Stimulated activated CD4-positive, alpha-beta T cell treated with anti-CD3 and anti-CD28 coated beads, Interleukin-15, amount 100 ng/mL, for 24 hours (primary cell): ENCODE data around the gene SPTBN1.

Experiments used
- DNase-seq: peaks from one replicate; pipeline ENCODE4 v3.0.0-alpha.2; 2020

Gene SPTBN1

DNA sequence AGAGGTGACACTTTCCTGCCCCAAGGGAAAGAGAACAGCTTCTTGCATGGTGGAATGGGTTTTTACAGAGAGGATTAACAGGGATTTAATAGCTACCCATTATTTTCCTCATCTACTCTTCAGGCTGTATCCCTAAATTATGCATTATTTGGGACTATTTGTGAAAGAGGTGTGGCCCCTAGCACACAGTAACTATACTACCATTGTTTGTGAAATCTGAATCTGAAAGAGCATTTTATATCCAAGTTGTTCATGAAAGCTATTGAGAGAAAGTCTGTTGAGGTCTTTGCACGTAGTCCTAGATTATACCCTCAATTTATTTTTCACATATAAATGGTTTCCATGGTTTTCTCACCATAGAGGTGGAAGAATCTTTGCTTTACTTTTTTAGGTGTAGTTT is 78.1 kb downstream of the SPTBN1 start:
- DNase-seq = no peak

DNA sequence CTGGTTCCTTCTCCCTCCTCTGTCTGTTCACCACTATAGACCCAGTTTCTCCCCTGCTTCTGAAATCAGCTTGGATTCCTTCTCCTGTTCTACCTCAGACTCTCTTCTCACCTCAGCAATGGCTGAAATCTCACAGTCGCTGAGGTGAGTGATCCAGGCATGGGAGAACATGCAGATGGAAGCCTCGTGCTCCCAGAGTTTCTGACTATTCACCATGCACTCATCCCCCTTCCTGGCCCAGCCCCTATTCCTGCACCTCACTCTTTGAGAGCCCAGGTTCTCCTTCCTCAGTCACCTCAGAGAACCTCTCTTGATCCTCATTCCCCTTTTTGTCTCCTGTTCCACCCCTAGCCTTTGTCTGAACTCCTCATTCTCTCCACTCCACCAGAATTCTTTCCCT is 78.5 kb downstream of the SPTBN1 start:
- no peak for DNase-seq

DNA sequence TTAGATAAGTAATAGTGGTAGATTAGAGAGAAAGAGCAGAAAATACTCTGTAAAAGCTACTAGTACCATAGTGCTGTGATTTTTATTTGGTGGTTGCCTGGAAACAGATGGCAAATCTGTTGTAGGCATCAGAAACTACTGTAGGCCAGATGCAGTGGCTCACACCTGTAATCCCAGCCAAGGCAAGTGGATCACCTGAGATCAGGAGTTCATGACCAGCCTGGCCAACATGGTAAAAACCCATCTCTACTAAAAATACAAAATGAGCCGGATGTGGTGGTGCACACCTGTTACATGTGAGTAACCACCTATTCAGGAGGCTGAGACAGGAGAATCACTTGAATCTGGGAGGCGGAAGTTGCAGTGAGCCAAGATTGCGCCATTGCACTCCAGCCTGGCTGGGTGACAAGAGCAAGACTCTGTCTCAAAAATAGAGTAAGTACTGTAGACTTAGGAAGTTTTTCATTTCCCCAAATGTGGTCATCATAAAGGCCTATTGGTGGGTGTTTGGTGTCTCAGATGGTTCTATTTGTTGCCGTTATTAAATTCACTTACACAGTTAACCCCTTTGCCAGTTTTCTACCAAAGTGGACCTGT is 79.6 kb downstream of the SPTBN1 start:
- DNase-seq = no peak

DNA sequence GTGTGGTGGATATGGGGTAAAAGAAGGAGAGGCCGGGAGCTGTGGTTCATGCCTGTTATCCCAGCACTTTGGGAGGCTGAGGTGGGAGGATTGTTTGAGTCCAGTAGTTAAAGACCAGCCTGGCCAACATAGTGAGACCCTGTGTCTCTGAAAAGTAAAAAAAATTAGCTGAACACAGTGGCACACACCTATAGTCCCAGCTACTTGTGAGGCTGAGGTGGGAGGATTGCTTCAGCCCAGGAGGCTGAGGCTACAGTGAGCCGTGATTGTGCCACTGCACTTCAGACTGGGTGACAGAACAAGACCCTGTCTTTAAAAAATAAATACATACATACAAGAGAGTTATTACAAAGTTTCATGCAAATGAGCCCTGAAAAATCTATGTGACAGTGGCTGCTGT is 80.6 kb downstream of the SPTBN1 start:
- DNase-seq = no peak

DNA sequence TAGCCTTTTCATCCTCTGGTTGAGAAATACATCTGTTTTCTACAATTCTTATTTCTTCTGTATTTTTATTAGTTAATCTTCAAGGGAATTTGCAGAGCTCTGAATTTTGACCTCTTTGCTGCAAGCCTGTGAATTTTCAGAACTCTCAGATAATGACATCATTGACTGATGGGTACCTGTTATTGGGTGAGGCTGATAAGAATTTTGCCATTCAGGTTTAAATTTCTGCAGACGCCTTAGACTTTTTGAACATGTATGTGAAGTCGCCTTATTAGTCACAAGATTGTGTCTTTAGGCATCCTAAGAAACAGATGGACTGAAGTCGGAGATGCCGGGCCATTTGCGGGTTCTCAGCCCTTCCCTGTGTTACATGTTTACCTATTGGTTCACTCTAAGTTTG is 82.4 kb downstream of the SPTBN1 start:
- no peak for DNase-seq

DNA sequence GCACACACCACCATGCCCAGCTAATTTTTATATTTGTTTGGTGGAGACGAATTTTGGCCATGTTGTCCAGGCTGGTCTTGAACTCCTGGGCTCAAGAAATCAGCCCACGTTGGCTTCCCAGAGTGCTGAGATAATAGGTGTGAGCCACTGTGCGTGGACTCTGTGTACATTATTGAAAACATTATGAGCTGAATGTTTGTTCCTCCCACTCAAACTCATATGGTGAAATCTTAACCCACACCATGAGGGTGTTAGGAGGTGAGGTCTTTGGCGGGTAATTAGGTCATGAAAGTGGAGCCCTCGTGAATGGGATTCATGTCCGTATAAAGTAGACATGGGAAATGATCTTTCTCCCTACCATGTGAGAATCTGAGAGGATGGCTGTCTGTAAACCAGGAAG is 83.6 kb downstream of the SPTBN1 start:
- DNase-seq = no peak

DNA sequence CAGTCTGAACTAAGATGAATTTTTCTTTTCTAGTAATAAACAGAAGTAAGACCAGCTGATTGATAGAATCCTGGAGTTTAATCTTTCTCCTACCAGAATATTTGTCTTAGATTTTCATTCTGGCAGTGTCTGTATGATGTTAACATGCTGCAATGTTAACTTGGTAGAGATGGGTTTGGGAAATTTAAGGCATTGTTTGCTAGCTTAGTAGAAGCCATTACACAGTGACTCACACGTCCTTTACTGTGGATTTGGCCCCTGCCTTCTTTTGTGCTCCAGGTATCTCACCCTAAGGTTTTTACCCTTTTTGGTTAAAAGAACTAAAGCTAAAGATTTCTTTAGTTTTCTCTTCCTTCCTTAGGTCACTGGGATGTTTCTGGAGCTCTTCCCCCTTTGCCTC is 84.1 kb downstream of the SPTBN1 start:
- no peak for DNase-seq

DNA sequence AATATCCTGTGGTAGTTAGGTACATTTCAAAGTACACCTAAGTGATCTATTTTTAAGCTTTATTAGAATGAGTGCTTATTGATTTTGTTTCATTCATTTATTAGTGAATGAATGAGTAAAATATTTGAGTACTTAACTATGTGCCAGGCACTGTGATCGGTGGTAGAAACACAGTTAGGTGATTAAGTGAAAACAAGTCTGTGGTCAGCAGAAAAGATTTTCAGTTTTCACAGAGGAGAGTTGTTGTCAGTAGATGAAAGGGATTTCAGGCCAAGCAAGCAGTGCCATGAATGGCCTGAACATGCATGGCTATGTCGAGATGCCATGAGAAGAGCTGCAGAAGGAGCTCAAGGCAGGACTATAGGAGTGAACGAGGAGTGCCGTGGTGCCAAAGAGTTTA is 85.9 kb downstream of the SPTBN1 start:
- no peak for DNase-seq

DNA sequence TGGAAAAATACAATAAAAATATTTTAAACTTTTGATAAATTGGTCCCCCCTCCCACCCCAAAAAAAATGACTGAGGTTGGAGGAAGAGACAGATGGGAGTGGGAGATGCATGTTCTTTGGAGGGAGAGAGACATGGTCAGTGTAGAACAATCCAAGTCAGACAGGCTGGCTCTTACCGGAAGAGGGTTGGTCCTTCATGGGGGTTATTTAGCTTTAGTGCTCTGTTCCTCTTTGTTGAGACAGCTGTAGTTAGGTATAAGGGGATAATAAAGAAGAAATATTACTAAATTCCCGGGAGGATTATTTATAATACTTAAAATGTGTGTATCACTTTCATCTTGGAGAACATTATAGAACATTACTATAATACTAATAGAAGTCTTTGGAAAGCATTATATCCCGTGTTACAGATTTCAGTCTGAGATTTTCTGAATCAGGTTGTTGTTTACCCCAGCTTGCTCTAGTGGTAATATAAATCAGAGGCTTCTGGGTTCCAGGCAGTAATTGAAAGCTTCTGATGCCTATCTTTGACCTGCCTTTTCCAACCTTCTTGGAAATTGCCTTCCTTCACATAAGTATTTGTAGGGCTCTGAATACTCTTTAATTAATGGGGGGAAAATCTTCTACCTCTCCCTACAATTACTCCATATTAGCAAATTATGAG is 87.7 kb downstream of the SPTBN1 start:
- no peak for DNase-seq

DNA sequence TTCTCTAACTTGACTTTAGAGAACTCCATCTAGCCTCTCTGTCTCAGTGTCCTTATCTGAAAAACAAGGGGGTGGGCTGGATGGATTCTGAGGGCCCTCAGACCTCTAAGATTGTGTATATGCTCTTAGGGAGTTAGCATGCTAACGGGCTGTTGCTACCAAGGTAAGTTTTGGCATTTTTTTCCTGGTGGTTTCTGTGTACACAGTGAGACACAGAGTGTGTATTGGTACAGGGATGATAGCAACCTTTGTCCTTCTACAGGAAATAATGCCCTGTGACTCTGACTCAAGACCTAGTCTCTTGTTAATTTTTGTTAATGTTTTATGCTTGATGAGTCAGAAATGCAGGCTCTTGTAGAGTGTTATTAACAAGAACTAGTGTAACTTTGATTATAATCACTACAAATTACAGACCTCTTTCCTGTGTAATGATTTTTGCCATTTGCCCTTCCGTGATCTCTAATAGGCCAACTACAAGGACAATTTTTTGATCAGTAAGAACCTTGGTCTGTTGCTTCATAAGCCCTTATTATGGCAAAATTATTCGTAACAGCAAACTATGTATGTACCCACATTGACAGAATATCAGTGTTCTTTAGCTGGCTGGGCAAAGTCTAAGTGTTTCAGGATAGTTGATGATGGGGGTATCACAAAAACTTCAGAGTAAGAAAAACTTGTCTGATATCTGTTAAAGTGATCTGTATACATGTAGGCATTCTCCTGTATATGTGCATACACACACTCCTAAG is 89.7 kb downstream of the SPTBN1 start:
- no peak for DNase-seq

DNA sequence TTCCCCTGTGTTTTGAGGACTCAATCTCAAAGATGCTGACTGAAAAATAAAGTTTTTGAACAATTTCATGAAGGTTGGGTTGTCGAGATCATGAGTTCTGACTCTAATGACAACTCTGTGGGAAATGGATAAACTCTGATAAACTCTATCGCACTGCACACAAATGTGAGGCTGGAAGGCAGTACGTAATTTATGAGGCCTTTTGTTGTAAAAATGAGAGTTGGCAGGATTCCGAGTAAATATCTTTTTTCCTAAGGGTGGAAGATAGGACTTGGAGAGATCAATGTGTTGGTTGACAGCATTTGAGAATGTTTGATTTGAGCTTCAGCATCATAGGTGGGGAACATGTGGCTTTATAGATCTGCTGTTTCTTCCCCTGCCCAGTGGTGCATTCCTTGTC is 90.4 kb downstream of the SPTBN1 start:
- no peak for DNase-seq

DNA sequence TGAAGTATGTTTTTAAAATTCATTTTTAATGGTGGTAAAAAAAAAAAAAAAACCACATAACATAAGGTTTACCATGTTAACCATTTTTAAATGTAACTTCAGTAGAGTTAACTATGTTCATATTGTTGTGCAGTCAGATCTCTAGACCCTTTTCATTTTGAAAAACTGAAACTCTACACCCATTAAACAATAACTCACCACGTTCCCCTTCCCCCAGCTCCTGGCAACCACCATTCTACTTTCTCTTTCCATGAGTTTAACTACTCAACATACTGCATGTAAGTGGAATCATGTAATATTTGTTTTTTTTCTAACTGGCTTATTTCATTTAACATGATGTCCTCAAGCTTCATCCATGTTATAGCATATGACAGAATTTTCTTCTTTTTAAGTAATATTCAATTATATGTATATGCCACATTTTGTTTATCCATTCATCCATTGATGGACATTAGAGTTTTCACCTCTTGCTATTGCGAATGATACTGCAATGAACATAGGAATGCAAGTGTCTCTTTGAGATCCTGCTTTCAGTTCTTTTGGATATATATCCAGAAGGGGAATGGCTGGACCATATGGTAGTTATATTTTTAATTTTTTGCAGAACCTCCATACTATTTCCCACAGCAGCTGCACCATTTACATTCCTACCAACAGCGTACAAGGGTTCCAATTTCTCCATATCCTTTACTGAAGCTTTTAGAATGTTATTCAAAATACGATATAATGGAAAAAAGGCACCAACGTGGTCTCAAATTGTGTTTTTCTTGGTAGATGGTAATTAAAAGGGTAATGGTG is 91.0 kb downstream of the SPTBN1 start:
- DNase-seq = no peak

DNA sequence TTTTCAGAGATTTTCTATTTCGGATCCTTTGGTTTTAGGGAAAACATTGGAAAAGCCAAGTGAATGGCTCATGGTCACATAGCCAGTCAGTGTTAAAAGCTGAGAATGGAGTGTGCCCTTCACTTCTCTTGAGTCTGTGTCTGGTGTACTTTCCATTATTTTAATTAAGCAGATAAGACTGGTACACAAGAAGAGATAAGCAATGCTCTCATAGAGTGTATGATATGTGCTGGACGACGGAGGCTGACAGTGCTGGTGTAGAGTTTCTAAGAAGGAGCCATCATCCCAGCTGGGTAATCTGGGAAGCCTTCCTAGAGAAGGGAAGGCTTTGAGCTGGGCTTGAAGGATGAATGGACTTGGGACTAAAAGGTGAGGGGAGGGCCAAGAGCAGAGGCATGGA is 93.3 kb downstream of the SPTBN1 start:
- DNase-seq = no peak

DNA sequence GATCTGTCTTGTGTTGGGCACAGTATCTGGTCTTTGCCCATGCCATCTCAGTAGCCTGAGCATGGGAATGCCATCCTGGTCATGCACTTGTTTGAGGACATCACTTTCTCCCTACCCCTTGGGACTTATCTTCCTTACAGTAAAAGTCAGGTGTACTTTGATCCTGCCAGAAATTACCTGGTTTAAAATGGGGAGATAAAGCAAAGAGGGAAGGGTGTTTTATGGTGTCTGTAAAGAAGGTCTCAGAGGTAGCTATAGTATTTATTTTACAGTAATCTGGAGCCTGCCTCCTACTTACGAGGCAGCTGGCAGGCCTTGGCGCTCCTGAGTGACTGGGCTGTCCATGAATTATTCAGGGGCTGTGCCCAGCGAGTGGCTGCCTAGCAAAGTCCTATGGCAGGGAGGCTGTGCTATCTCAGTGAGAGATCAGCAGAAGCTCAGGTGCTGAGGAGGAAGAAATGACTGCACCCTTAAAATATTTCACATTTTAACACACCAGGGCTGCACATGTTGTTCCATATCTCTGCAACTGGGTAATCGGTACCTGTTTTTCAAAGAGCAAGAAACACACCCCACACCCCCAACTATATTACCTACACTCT is 93.9 kb downstream of the SPTBN1 start:
- DNase-seq = no peak

DNA sequence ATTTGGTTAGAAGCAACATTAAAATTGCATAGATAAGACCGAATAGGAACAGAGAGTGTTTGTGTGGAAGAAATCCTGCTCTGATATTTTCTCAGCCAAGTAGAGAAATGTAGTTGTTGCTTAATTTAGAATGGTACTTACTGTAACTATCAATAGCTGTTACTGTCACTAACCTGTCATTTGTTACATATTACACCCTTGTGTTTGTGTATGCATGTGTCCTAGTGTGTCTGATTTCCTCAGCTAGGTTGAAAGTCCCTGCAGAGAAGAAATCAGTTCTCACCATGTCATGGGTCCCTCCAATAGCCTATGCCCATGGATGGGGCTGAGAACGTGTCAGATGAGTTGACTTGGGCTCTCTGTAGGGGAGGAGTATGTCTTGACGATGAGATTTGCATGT is 94.4 kb downstream of the SPTBN1 start:
- DNase-seq = no peak

DNA sequence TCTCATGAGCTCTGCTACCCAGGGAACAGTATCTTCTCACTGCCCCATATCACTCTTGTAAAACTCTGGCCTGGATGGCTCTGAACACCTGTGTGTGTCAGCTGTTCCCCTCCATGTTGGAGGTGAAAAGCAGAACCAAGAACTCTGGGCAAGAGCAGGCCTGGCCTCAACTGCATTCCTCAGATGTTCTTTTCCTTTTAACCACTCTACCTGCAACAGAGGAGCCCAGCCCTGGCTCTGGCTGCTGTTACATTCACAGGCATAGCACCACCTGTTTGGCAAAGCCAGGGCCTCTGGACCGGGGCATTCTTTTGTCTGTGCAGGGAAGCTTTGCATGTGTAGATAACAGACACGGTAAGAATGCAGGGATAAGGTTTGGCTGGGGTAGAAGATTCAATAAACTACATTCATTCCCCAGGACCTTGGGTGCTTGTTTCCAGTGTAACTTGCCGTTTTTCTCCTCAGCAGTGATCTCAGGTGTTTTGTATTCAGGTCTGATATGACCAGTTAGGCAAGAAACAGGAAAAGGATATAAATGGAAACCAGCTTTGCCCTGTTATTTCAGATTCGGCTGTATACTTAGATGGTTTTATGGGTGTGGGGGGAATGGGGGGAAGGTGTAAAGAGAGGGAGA is 95.1 kb downstream of the SPTBN1 start:
- DNase-seq = no peak

DNA sequence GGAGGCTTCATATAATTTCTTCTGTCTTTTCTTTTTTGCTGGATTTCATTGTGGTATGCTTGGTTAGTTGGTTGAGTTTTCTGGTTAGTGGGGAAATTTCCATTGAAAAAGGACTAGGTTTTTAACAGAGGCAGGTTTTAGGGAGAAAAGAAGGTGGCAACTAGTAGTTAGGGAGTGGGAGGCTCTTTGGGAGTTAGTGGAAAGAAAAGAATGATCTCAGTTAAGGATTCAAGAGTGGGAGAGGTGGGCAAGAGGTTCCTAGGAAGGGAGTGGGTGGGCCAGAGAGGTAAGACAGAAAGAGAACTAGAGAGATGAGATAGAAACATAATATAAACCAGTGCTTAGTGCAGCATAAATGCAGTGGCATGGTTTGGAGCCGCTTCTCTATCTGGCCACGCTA is 96.9 kb downstream of the SPTBN1 start:
- no peak for DNase-seq

DNA sequence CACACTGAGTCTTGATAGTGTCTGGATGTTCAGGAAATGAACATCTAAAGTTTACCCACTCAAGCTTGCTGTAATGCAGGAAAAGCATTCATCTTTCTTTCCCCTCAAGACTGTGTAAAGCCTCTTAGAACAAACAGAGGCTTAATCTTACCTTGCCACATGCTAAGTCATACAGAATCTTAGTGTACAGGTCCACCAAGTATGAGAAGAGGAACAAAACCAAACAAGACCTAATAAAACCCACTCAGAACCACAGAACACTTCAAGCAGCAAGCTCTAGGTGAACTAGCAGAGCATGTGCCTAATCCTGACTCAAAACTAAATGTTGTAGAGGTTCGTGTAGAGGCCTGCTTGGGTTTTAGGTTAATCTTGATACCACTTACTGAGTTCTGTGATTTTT is 97.6 kb downstream of the SPTBN1 start:
- no peak for DNase-seq

DNA sequence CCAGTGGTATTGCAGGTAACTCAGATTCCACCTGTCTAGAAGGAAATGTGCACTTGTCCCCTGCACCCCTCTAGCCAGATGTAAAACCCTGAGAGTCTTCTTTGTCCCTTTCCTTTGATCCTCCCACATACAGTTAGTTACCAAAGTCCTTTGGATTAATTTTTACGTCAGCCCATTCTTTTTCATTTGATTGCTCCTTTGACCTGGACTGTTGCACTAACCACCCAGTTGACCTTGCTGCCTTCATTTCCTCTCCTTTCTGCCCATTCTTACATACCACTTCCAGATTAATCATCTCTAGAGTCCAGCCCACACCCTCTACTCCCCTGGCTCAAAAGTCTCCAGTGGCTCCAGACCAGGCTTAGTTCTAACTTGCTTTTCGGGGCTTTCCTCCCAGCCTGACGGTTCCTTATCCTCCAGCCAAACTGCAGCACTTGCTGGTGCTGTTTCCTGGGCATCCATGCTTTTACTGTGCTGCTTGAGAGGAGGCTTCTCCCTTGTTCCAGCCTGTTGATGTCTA is 99.3 kb downstream of the SPTBN1 start:
- no peak for DNase-seq

DNA sequence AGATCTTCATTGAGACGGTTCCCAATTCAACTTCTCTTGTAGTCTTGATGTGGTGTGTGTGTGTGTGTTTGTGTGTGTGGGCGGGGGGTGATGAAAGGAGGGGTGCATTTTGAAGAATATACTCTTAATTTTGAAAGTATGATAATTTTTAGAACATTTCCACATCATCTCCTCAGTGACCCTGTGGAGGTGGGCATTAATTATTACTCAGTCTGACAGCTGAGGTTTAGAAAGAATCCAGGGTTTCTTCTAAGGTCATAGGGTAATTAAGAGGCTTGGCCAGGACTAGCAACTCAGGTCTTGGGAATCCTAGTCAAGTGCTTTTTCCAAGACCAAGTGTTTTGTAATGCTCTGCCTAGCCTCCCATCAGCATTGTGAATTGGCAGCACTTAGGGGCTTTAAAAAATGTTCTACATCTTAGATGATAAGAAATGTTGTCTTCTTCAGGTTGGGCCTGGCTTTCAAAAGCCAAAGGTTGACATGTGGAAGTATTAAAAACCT is 100.5 kb downstream of the SPTBN1 start:
- DNase-seq = no peak

DNA sequence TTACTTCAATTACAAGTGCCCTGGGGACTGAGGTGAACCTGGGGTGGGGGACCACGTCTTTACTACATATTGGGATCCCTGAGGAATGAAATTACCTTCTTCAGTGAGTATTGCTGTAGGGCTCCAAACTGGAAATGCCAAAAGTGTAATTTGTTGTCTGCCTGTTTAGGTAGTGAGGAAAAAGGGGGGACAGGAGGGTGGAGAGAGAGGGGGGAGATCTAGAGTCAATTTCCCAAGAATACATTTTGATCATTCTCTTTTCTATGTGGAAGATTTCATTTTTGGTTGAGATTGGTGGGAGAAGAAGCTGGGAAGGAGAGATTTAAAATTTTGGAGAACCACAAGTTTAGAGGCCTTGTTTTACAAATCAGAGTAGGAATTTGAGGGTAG is 101.1 kb downstream of the SPTBN1 start:
- DNase-seq = no peak

DNA sequence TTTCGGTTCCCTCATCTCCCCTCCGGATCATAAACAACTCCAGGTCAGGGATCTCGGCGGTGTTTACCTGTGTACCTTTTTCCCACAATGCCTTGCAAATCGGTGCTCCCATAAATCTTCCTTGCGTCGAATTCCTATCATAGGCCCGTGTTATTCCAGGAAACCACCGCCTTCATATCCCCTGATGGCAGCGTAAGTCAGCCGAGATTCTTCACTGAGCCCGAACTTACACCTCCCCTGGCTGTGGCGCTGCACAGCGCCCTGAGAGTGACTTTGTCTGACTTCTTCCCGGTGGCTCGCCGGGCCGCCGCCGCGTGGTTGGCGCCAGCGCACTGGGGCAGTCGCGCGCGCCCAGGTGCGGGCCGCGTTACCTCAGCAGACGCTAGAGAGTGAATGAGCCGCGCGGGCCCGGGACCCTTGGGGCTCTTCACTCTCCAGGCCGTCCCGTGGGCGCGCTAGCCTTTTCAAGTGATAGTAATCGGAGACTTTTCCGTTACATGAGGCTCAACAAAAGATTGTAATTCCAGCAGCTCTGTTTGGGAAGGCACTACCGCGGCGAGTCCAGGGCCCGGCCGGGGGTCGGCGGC is 101.6 kb downstream of the SPTBN1 start:
- peak; percentile 80 for DNase-seq
